Activated CD4-positive, CD25-positive, alpha-beta regulatory T cell treated with anti-CD3 and anti-CD28 coated beads, Interleukin-2, amount 50 U/mL, for 72 hours (primary cell): Measurements from ENCODE around the gene CST3.
"Not testable (repeated sequence)": the region's sequence is repeated elsewhere in the genome, so short reads cannot be mapped to it uniquely, and the experiment has no call there.

ENCODE experiments used
- DNase-seq: peaks from one replicate; pipeline ENCODE4 v3.0.0; 2021

The CST3 gene

GRCh38 chr20:23640671-23641667 is 3.2 kb upstream of the CST3 start:
- DNase-seq: no peak

- no peak for DNase-seq
Observed at GRCh38 chr20:23640018-23640601, 2.4 kb upstream of the CST3 start.

GRCh38 chr20:23639490-23639958 is 1.8 kb upstream of the CST3 start:
- DNase-seq: no peak

GRCh38 chr20:23638309-23638708 is 554 bp upstream of the CST3 start:
- no peak for DNase-seq

GRCh38 chr20:23636908-23637281 is 860 bp downstream of the CST3 start:
- no peak for DNase-seq

GRCh38 chr20:23636182-23636907 is 1.4 kb downstream of the CST3 start:
- DNase-seq: no peak

- not testable (repeated sequence) for DNase-seq
Observed at GRCh38 chr20:23635768-23636090, 2.0 kb downstream of the CST3 start.

GRCh38 chr20:23634985-23635767 is 2.6 kb downstream of the CST3 start:
- DNase-seq: no peak

- no peak for DNase-seq
Observed at GRCh38 chr20:23634044-23634801, 3.5 kb downstream of the CST3 start.

GRCh38 chr20:23632711-23633573 is 4.8 kb downstream of the CST3 start:
- DNase-seq: no peak

- DNase-seq: no peak
Observed at GRCh38 chr20:23631981-23632710, 5.6 kb downstream of the CST3 start.

GRCh38 chr20:23631226-23631822 is 6.4 kb downstream of the CST3 start:
- no peak for DNase-seq

GRCh38 chr20:23630392-23630849 is 7.3 kb downstream of the CST3 start:
- no peak for DNase-seq

- DNase-seq: no peak
Observed at GRCh38 chr20:23629542-23630391, 8.0 kb downstream of the CST3 start.

- DNase-seq: no peak
Observed at GRCh38 chr20:23629017-23629541, 8.7 kb downstream of the CST3 start.

- no peak for DNase-seq
Observed at GRCh38 chr20:23628402-23629016, 9.2 kb downstream of the CST3 start.

- DNase-seq: no peak
Observed at GRCh38 chr20:23627501-23627900, 10.3 kb downstream of the CST3 start.

- no peak for DNase-seq
Observed at GRCh38 chr20:23626040-23626620, 11.6 kb downstream of the CST3 start.
